Cardiac muscle cell (in vitro differentiated cells and primary cell): Measurements from ENCODE around the gene SMC1B. TPM values are rescaled to one million over a fixed set of nuclear protein-coding genes. Genes with fewer than 3 reads are reported as not detected.
"Not testable (repeated sequence)": the region's sequence is repeated elsewhere in the genome, so short reads cannot be mapped to it uniquely, and the experiment has no call there.

Source experiments
- DNase-seq, 2 donors: peaks; one replicate each; pipeline versions ENCODE4 v3.0.0 to v3.0.0-alpha.2; 2010 to 2017; ENCODE audit warnings: low read depth in 1 of 2, low spot score in 1 of 2
- H3K27ac ChIP-seq: fragments of 200-600 bp; sonication (generic); 2 replicates; pipeline ENCODE4 v1.5.1; 2016
- H3K27me3 ChIP-seq: fragments of 200-600 bp; sonication (generic); 2 replicates; pipeline ENCODE4 v1.6.0; 2016; ENCODE audit warnings: control low read depth
- H3K36me3 ChIP-seq: fragments of 200-600 bp; sonication (generic); 2 replicates; pipeline ENCODE4 v1.5.1; 2016; ENCODE audit warnings: control low read depth
- H3K4me1 ChIP-seq: fragments of 200-600 bp; sonication (generic); 2 replicates; pipeline ENCODE4 v1.8.1; 2017; ENCODE audit warnings: low read depth, mild to moderate bottlenecking, mixed run types
- H3K4me3 ChIP-seq: fragments of 200-600 bp; sonication (generic); 2 replicates; pipeline ENCODE4 v1.5.1; 2016; ENCODE audit warnings: mild to moderate bottlenecking
- H3K9me3 ChIP-seq: fragments of 200-600 bp; sonication (generic); 2 replicates; pipeline ENCODE4 v1.5.1; 2017; ENCODE audit warnings: low read depth, mild to moderate bottlenecking, control low read depth
- CTCF ChIP-seq: IDR thresholded peaks from 2 replicates; pipeline ENCODE4 v1.5.1; 2012; ENCODE audit warnings: low read depth, mild to moderate bottlenecking, low read length
- polyA plus RNA-seq: library from polyadenylated mRNA; unstranded; fragments of >200 nt; fragmentation: Nextera tagmentation; extraction: Ambion mirVana; gene quantifications from 2 replicates; pipeline ENCODE4 v1.2.1, GENCODE V29; 2016
- total RNA-seq: library from RNA; depleted of rRNA; stranded (reverse); fragments of >200 nt; gene quantifications from 2 replicates; pipeline ENCODE4 v1.2.3, GENCODE V29; 2016

SMC1B gene
- total and polyA plus RNA-seq, 2 experiments from 2014 or later: 0.15 TPM; not detected in 1

- TF ChIP-seq CTCF: no peak
- Histone ChIP-seq H3K4me1 (no peaks in the 10 kb centered on the region), H3K36me3 (no peaks in the 10 kb centered on the region), H3K27me3 (no peaks in the 10 kb centered on the region), H3K4me3 (no peak overlapping the region), H3K27ac (no peak overlapping the region), H3K9me3 (no peaks in the 10 kb centered on the region)
- DNase-seq: no peak
These were observed 114.4 kb downstream of the SMC1B start for GRCh38 chr22:45298934-45299505.

GRCh38 chr22:45296628-45297297 lies 116.6 kb downstream of the SMC1B start:
- Histone ChIP-seq H3K9me3 (no peaks in the 10 kb centered on the region), H3K36me3 (no peaks in the 10 kb centered on the region), H3K4me3 (no peak overlapping the region), H3K27ac (no peak overlapping the region), H3K4me1 (no peaks in the 10 kb centered on the region), H3K27me3 (no peaks in the 10 kb centered on the region)
- TF ChIP-seq CTCF: no peak
- DNase-seq: no peak

- no peak for TF ChIP-seq CTCF
- H3K36me3 ChIP-seq: no peaks in the 10 kb centered on the region
- H3K9me3 ChIP-seq: no peaks in the 10 kb centered on the region
- H3K4me1 ChIP-seq: no peaks in the 10 kb centered on the region
- no peak for DNase-seq
- H3K27me3 ChIP-seq: no peaks in the 10 kb centered on the region
- H3K27ac ChIP-seq: no peak overlapping the region
- no peak overlapping the region for H3K4me3 ChIP-seq
These were observed 117.9 kb downstream of the SMC1B start for GRCh38 chr22:45295492-45295891.

GRCh38 chr22:45295004-45295403 lies 118.4 kb downstream of the SMC1B start:
- DNase-seq, H3K4me3 ChIP-seq, H3K4me1 ChIP-seq, H3K27me3 ChIP-seq, H3K27ac ChIP-seq, H3K36me3 ChIP-seq, H3K9me3 ChIP-seq: not testable (repeated sequence)

Other genes with a start within 250 kb of the SMC1B start
- gene NUP50, start 249.7 kb downstream of the SMC1B start, total RNA-seq: 57.7 and 66.9 TPM in 2 replicates
- 21.1 and 25.6 TPM in 2 replicates for gene NUP50, start 249.7 kb downstream of the SMC1B start, polyA plus RNA-seq
- 12.7 and 21.5 TPM in 2 replicates for gene KIAA0930, start 172.7 kb downstream of the SMC1B start, total RNA-seq
- gene KIAA0930, start 172.7 kb downstream of the SMC1B start, polyA plus RNA-seq: 11.8 and 18.9 TPM in 2 replicates
- gene UPK3A, start 128.7 kb downstream of the SMC1B start, total RNA-seq: 0.21 TPM in 1 of 2 replicates, not detected in the other
- gene UPK3A, start 128.7 kb downstream of the SMC1B start, polyA plus RNA-seq: 0.45 TPM in 1 of 2 replicates, not detected in the other
- 104 and 240 TPM in 2 replicates for gene FAM118A, start 103.7 kb downstream of the SMC1B start, total RNA-seq
- gene FAM118A, start 103.7 kb downstream of the SMC1B start, polyA plus RNA-seq: 227 and 323 TPM in 2 replicates
- gene RIBC2, start 94 bp upstream of the SMC1B start, total RNA-seq: 0.60 and 0.67 TPM in 2 replicates
- 0.35 and 0.56 TPM in 2 replicates for gene RIBC2, start 94 bp upstream of the SMC1B start, polyA plus RNA-seq
- gene FBLN1, start 89.3 kb upstream of the SMC1B start, total RNA-seq: 24.2 and 53.8 TPM in 2 replicates
- gene FBLN1, start 89.3 kb upstream of the SMC1B start, polyA plus RNA-seq: 55.7 and 116 TPM in 2 replicates